Suprapubic skin (tissue), 4 donors: ENCODE data around the gene SPATS2L. TPM values are rescaled to one million over a fixed set of nuclear protein-coding genes. Genes with fewer than 3 reads are reported as not detected.

Source experiments
- DNase-seq, 2 donors: peaks; one replicate each; pipeline ENCODE4 v3.0.0-alpha.2; 2019; ENCODE audit warnings: low spot score in 2 of 2
- H3K27ac ChIP-seq: fragments of 200-600 bp; sonication (generic); one replicate; pipeline ENCODE4 v1.5.1; 2019
- H3K27me3 ChIP-seq: fragments of 200-600 bp; sonication (generic); one replicate; pipeline ENCODE4 v1.5.1; 2019
- H3K36me3 ChIP-seq: fragments of 200-600 bp; sonication (generic); one replicate; pipeline ENCODE4 v1.5.1; 2019
- H3K4me1 ChIP-seq: fragments of 200-600 bp; sonication (generic); one replicate; pipeline ENCODE4 v1.5.1; 2019
- H3K4me3 ChIP-seq: fragments of 200-600 bp; sonication (generic); one replicate; pipeline ENCODE4 v1.5.1; 2019; ENCODE audit warnings: mild to moderate bottlenecking
- H3K9me3 ChIP-seq: fragments of 200-600 bp; sonication (generic); one replicate; pipeline ENCODE4 v1.5.1; 2019
- CTCF ChIP-seq, 2 donors: fragments of 200-600 bp in 1 of 2; fragments of 450-650 bp in 1 of 2; sonication (generic) in 1 of 2; IDR thresholded peaks; one replicate each; pipeline ENCODE4 v1.5.1; 2016 to 2019; ENCODE audit warnings: antibody characterized with exemption in 2 of 2, mild to moderate bottlenecking in 1 of 2, moderate library complexity in 1 of 2
- EP300 ChIP-seq: sonication (generic); formaldehyde crosslinking; IDR thresholded peaks from one replicate; pipeline ENCODE4 v1.6.1; 2017; ENCODE audit warnings: antibody characterized with exemption
- POLR2A ChIP-seq, 2 donors: fragments of 450-650 bp; IDR thresholded peaks; one replicate each; pipeline ENCODE4 v1.6.1; 2017; ENCODE audit warnings: antibody characterized with exemption in 2 of 2, mild to moderate bottlenecking in 2 of 2, moderate library complexity in 2 of 2
- POLR2AphosphoS5 ChIP-seq, 3 donors: sonication (generic); formaldehyde crosslinking; IDR thresholded peaks; one replicate each; pipeline ENCODE4 v1.6.1; 2017; ENCODE audit warnings: antibody characterized with exemption in 3 of 3
- WGBS: methylation state at CpG from one replicate; pipeline ENCODE4 v1.1.5; 2018; 5-methylcytosine and 5-hydroxymethylcytosine counted together
- total RNA-seq, 4 donors: library from RNA; depleted of rRNA; stranded (reverse); fragments of >200 nt; gene quantifications; one replicate each; pipeline ENCODE4 v1.1.0, GENCODE V29; 2016

SPATS2L gene
- total RNA-seq, 4 donors from 2014 or later = 39.9 to 104 (median 57.7) TPM

GRCh38 chr2:200439981-200440380 lies 133.5 kb downstream of the SPATS2L start:
- TF ChIP-seq CTCF (IDR thresholded peaks at IDR 0.05) = no peak
- TF ChIP-seq POLR2A (IDR thresholded peaks at IDR 0.05) = no peak
- TF ChIP-seq POLR2AphosphoS5 (IDR thresholded peaks at IDR 0.05) = no peak
- no peak for DNase-seq
- Histone ChIP-seq H3K27me3 (no peaks in the 10 kb centered on the region), H3K4me3 (no peak overlapping the region), H3K9me3 (no peaks in the 10 kb centered on the region), H3K27ac (no peak overlapping the region), H3K4me1 (no peaks in the 10 kb centered on the region), H3K36me3 (peaks cover 18% of the 10 kb centered on the region)
- WGBS = 94% methylated on average over 5 of the region's 5 CpGs

GRCh38 chr2:200442471-200442870 lies 136.0 kb downstream of the SPATS2L start:
- Histone ChIP-seq H3K36me3 (peaks cover 15% of the 10 kb centered on the region), H3K4me3 (no peak overlapping the region), H3K27me3 (no peaks in the 10 kb centered on the region), H3K27ac (no peak overlapping the region), H3K9me3 (no peaks in the 10 kb centered on the region), H3K4me1 (no peaks in the 10 kb centered on the region)
- no peak for DNase-seq
- TF ChIP-seq CTCF (IDR thresholded peaks at IDR 0.05) = no peak
- no peak for TF ChIP-seq POLR2A (IDR thresholded peaks at IDR 0.05)
- no peak for TF ChIP-seq POLR2AphosphoS5 (IDR thresholded peaks at IDR 0.05)
- no peak for TF ChIP-seq EP300
- WGBS = 76% methylated on average over 1 of the region's 1 CpG

GRCh38 chr2:200443376-200443775 lies 136.9 kb downstream of the SPATS2L start:
- H3K4me1 ChIP-seq = no peaks in the 10 kb centered on the region
- no peaks in the 10 kb centered on the region for H3K27me3 ChIP-seq
- H3K4me3 ChIP-seq = no peak overlapping the region
- H3K27ac ChIP-seq = no peak overlapping the region
- H3K9me3 ChIP-seq = no peaks in the 10 kb centered on the region
- 75% methylated on average over 5 of the region's 5 CpGs for WGBS
- H3K36me3 ChIP-seq = peaks cover 15% of the 10 kb centered on the region
- no peak for DNase-seq
- TF ChIP-seq POLR2A (IDR thresholded peaks at IDR 0.05) (no peak), CTCF (IDR thresholded peaks at IDR 0.05) (no peak), POLR2AphosphoS5 (IDR thresholded peaks at IDR 0.05) (no peak), EP300 (no peak)

GRCh38 chr2:200443916-200444315 lies 137.4 kb downstream of the SPATS2L start:
- no peak for TF ChIP-seq POLR2AphosphoS5 (IDR thresholded peaks at IDR 0.05)
- TF ChIP-seq EP300 = no peak
- no peak for TF ChIP-seq CTCF (IDR thresholded peaks at IDR 0.05)
- TF ChIP-seq POLR2A (IDR thresholded peaks at IDR 0.05) = no peak
- Histone ChIP-seq H3K27ac (no peak overlapping the region), H3K4me1 (no peaks in the 10 kb centered on the region), H3K27me3 (no peaks in the 10 kb centered on the region), H3K36me3 (peaks cover 15% of the 10 kb centered on the region), H3K9me3 (no peaks in the 10 kb centered on the region), H3K4me3 (no peak overlapping the region)
- no peak for DNase-seq
- 63% methylated on average over 3 of the region's 3 CpGs for WGBS

- H3K9me3 ChIP-seq = no peaks in the 10 kb centered on the region
- no peak overlapping the region for H3K27ac ChIP-seq
- DNase-seq = no peak
- TF ChIP-seq POLR2AphosphoS5 (IDR thresholded peaks at IDR 0.05) = no peak
- no peak for TF ChIP-seq POLR2A (IDR thresholded peaks at IDR 0.05)
- no peak for TF ChIP-seq EP300
- no peak for TF ChIP-seq CTCF (IDR thresholded peaks at IDR 0.05)
- WGBS = 76% methylated on average over 3 of the region's 3 CpGs
- peaks cover 9% of the 10 kb centered on the region for H3K36me3 ChIP-seq
- H3K4me1 ChIP-seq = no peaks in the 10 kb centered on the region
- H3K4me3 ChIP-seq = no peak overlapping the region
- no peaks in the 10 kb centered on the region for H3K27me3 ChIP-seq
These were observed 138.0 kb downstream of the SPATS2L start for GRCh38 chr2:200444530-200444929.
